Measurements from ENCODE around the gene NUCB2. TPM values are rescaled to one million over a fixed set of nuclear protein-coding genes. Genes with fewer than 3 reads are reported as not detected.

Gene NUCB2
- total RNA-seq, 1 experiment from 2014 or later, result 44.5 TPM

Other genes starting within 250 kb of the NUCB2 start
- 1,387 and 1,496 TPM in 2 replicates for gene RPS13, start 199.1 kb upstream of the NUCB2 start, total RNA-seq (2014; rRNA removed; shearing (Covaris generic))
- gene PIK3C2A, start 68.8 kb upstream of the NUCB2 start, total RNA-seq (2014; rRNA removed; shearing (Covaris generic)), result 17.4 and 23.5 TPM in 2 replicates
- gene NCR3LG1, start 75.1 kb downstream of the NUCB2 start, total RNA-seq (2014; rRNA removed; shearing (Covaris generic)), result 0.69 and 1.5 TPM in 2 replicates
- gene KCNJ11, start 111.9 kb downstream of the NUCB2 start, total RNA-seq (2014; rRNA removed; shearing (Covaris generic)), result not detected in 2 replicates
- gene ABCC8, start 200.1 kb downstream of the NUCB2 start, total RNA-seq (2014; rRNA removed; shearing (Covaris generic)), result not detected in 2 replicates